CD4-positive, alpha-beta T cell (primary cell): ENCODE measurements around the gene ZMYND11. TPM values are rescaled to one million over a fixed set of nuclear protein-coding genes. Genes with fewer than 3 reads are reported as not detected.

ENCODE experiments used
- ATAC-seq: fragments of 200-7000 bp; cut with Tn5 transposase; one replicate; pipeline ENCODE4 v1.10.0; 2022; ENCODE audit warnings: mild to moderate bottlenecking; ENCODE audit not compliant: poor library complexity
- CTCF ChIA-PET: fragments of 350-600 bp; sonication (Branson Sonifier 250); formaldehyde crosslinking; loops from one replicate; lab custom pipeline; 2021; ENCODE audit warnings: antibody characterized with exemption, inconsistent platforms; lab: Charles Lee
- POLR2A ChIA-PET: fragments of 350-600 bp; sonication (Branson Sonifier 250); formaldehyde crosslinking; loops from one replicate; lab custom pipeline; 2021; ENCODE audit warnings: antibody characterized with exemption, inconsistent platforms; lab: Charles Lee
- DNase-seq, 14 experiments: peaks; one replicate each; pipeline ENCODE4 v3.0.0-alpha.2; 2013 to 2020; ENCODE audit warnings: mixed read lengths in 2 of 14
- H3K27ac ChIP-seq, 2 donors: one replicate each; pipeline versions ENCODE4 v1.5.1 to v1.7.0; 2013; ENCODE audit warnings: low read length in 2 of 2, low read depth in 1 of 2, mild to moderate bottlenecking in 1 of 2
- H3K27me3 ChIP-seq, 2 experiments: 1 replicate in 1 of 2; 2 replicates in 1 of 2; pipeline versions ENCODE4 v1.6.1 to v1.7.0; 2013; ENCODE audit warnings: low read length in 2 of 2, control low read depth in 1 of 2, mild to moderate bottlenecking in 1 of 2, moderate library complexity in 1 of 2; ENCODE audit not compliant: insufficient read depth in 2 of 2, control insufficient read depth in 1 of 2
- H3K36me3 ChIP-seq: one replicate; pipeline ENCODE4 v1.6.1; 2013; ENCODE audit warnings: low read length, control low read depth; ENCODE audit not compliant: insufficient read depth
- H3K4me1 ChIP-seq: one replicate; pipeline ENCODE4 v1.6.1; 2013; ENCODE audit warnings: low read length, control low read depth; ENCODE audit not compliant: insufficient read depth
- H3K4me3 ChIP-seq: one replicate; pipeline ENCODE4 v1.5.1; 2013; ENCODE audit warnings: mild to moderate bottlenecking, low read length, moderate library complexity
- H3K9me3 ChIP-seq, 2 experiments: 1 replicate in 1 of 2; 2 replicates in 1 of 2; pipeline versions ENCODE4 v1.6.1 to v1.7.0; 2013; ENCODE audit warnings: low read length in 2 of 2, mild to moderate bottlenecking in 2 of 2, control low read depth in 1 of 2, moderate library complexity in 1 of 2; ENCODE audit not compliant: control insufficient read depth in 1 of 2, insufficient read depth in 1 of 2
- H3K27ac Mint-ChIP-seq: one replicate; pipeline ENCODE4 v1.8.0; 2020; ENCODE audit warnings: mixed read lengths
- H3K27me3 Mint-ChIP-seq: one replicate; pipeline ENCODE4 v1.8.0; 2021; ENCODE audit warnings: mixed read lengths
- H3K36me3 Mint-ChIP-seq: one replicate; pipeline ENCODE4 v1.8.0; 2021; ENCODE audit warnings: low read depth, mixed read lengths
- H3K4me1 Mint-ChIP-seq: one replicate; pipeline ENCODE4 v1.8.0; 2021; ENCODE audit warnings: low read depth, mixed read lengths
- H3K4me3 Mint-ChIP-seq: one replicate; pipeline ENCODE4 v1.8.0; 2020; ENCODE audit warnings: mild to moderate bottlenecking, mixed read lengths
- H3K9me3 Mint-ChIP-seq: one replicate; pipeline ENCODE4 v1.8.0; 2020; ENCODE audit warnings: mixed read lengths
- CTCF ChIP-seq: fragments of 200-600 bp; IDR thresholded peaks from one replicate; pipeline ENCODE4 v1.8.0; 2022; ENCODE audit warnings: antibody characterized with exemption, mild to moderate bottlenecking
- intact Hi-C, 2 experiments: fragments of 100-400 bp; cut with DNase I in 1 of 2; cut with micrococcal nuclease in 1 of 2; formaldehyde crosslinking; loops; one replicate each; pipeline versions ENCODE4 v1.15.1 to v1.9.0; 2023 to 2025; cut with DNase I, micrococcal nuclease
- total RNA-seq, 174 experiments: library from RNA in 2 of 174; stranded (reverse) in 2 of 174; gene quantifications; one replicate each; pipeline ENCODE4 v1.2.3 and lab custom pipeline; 2021 to 2026

Gene ZMYND11
- total RNA-seq, 2 experiments from 2014 or later = 19.9 to 22.2 TPM

DNA sequence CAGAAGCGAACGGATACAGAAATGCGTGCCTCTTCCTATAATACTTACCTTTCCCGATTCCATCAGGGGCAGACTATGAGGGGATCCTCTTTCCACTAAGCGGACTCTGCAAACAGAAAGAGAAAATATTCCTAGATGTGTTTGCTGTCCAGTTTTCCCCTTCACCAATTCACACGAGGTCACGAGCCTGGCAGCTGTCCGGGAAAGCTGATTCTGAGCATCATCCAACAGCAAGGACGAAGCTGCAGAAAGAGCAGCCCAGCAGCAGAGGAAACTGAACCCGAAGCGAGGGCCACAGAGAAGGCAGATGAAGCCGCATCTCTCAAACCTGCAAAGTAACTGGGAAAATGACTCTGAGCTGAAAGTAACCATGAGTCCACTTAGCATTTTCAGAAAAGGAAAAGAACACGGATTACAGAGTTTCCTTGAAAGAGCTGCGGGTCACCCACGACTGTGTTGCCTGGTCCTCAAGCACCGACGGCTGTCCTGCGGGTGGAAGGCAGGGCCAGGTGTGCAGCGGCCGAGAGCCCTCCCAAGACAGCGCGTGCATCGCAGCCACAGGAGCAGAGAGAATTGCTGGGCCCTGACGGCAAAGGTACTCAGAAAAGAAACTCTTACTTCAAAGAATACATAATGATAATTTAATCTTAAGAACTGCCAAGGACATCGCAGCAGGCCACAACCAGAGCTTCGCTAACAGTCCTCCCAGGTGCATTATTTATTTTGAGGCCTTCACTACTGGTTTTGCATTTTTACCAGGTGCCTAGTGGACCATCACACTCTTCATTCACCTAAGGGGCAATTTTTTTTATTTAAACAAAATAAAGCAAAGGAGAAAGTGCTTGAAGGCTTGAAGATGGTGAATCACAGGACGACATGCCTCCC is 153.3 kb downstream of the ZMYND11 start:
- no peaks in the 10 kb centered on the region for H3K27me3 ChIP-seq
- H3K4me1 ChIP-seq = no peaks in the 10 kb centered on the region
- Mint-ChIP-seq H3K4me3 (no peak overlapping the region), H3K4me1 (peaks cover 7% of the 10 kb centered on the region), H3K9me3 (no peaks in the 10 kb centered on the region), H3K27me3 (no peaks in the 10 kb centered on the region), H3K27ac (no peak overlapping the region), H3K36me3 (peaks cover 52% of the 10 kb centered on the region)
- H3K9me3 ChIP-seq = peaks cover 0 to 5% of the 10 kb centered on the region in 2 experiments
- no peak overlapping the region for H3K4me3 ChIP-seq
- TF ChIP-seq CTCF = no peak
- POLR2A ChIA-PET = no interaction called here
- H3K36me3 ChIP-seq = no peaks in the 10 kb centered on the region
- CTCF ChIA-PET = no interaction called here
- no peak overlapping the region for H3K27ac ChIP-seq
- intact Hi-C loops = no loop called here
- DNase-seq (no peak), ATAC-seq (no peak)

GRCh38 chr10:289581-289980 is 154.3 kb downstream of the ZMYND11 start:
- Histone ChIP-seq H3K9me3 (peaks cover 0 to 5% of the 10 kb centered on the region in 2 experiments), H3K4me3 (no peak overlapping the region), H3K36me3 (no peaks in the 10 kb centered on the region), H3K4me1 (no peaks in the 10 kb centered on the region), H3K27ac (no peak overlapping the region), H3K27me3 (no peaks in the 10 kb centered on the region)
- Mint-ChIP-seq H3K4me3 (no peak overlapping the region), H3K27ac (no peak overlapping the region), H3K36me3 (peaks cover 46% of the 10 kb centered on the region), H3K9me3 (no peaks in the 10 kb centered on the region), H3K27me3 (no peaks in the 10 kb centered on the region), H3K4me1 (no peaks in the 10 kb centered on the region)
- no peak for DNase-seq
- intact Hi-C loops = no loop called here
- TF ChIP-seq CTCF = no peak
- CTCF ChIA-PET = no interaction called here
- ATAC-seq = no peak
- POLR2A ChIA-PET = no interaction called here

GRCh38 chr10:290026-290725 is 154.9 kb downstream of the ZMYND11 start:
- TF ChIP-seq CTCF = no peak
- Histone ChIP-seq H3K36me3 (no peaks in the 10 kb centered on the region), H3K27me3 (no peaks in the 10 kb centered on the region), H3K4me1 (no peaks in the 10 kb centered on the region), H3K9me3 (peaks cover 0 to 5% of the 10 kb centered on the region in 2 experiments), H3K27ac (no peak overlapping the region), H3K4me3 (no peak overlapping the region)
- DNase-seq = no peak
- no peak for ATAC-seq
- peaks cover 41% of the 10 kb centered on the region for H3K36me3 Mint-ChIP-seq
- CTCF ChIA-PET = no interaction called here
- H3K27me3 Mint-ChIP-seq = no peaks in the 10 kb centered on the region
- H3K9me3 Mint-ChIP-seq = no peaks in the 10 kb centered on the region
- no peak overlapping the region for H3K4me3 Mint-ChIP-seq
- H3K4me1 Mint-ChIP-seq = no peaks in the 10 kb centered on the region
- POLR2A ChIA-PET = no interaction called here
- intact Hi-C loops = no loop called here
- H3K27ac Mint-ChIP-seq = no peak overlapping the region
